ENCODE data around the gene RMDN3.

The RMDN3 gene

GRCh38 chr15:40789119-40789518 lies 34.1 kb upstream of the RMDN3 start:
- no peak for DNase-seq (ENCODE audit: extremely low read depth, insufficient read length)
- Histone ChIP-seq H3K27me3 (replicated peaks; ENCODE audit: control insufficient read depth, insufficient read depth, low read length) (no peaks in the 10 kb centered on the region), H3K4me3 (replicated peaks; ENCODE audit: low read depth, low read length) (no peak overlapping the region), H3K36me3 (ENCODE audit: control insufficient read depth, insufficient read depth, low read length) (peaks cover 1% of the 10 kb centered on the region; the same call in 1 of the 2 replicates)
- TF ChIP-seq CTCF (IDR thresholded peaks at IDR 0.05; ENCODE audit: insufficient read depth, low read length, poor library complexity, severe bottlenecking) = no peak

GRCh38 chr15:40787991-40788390 lies 32.9 kb upstream of the RMDN3 start:
- peaks cover 1% of the 10 kb centered on the region; the same call in 1 of the 2 replicates for H3K36me3 ChIP-seq (ENCODE audit: control insufficient read depth, insufficient read depth, low read length)
- no peak for DNase-seq (ENCODE audit: extremely low read depth, insufficient read length)
- H3K27me3 ChIP-seq (replicated peaks; ENCODE audit: control insufficient read depth, insufficient read depth, low read length) = no peaks in the 10 kb centered on the region
- TF ChIP-seq CTCF (IDR thresholded peaks at IDR 0.05; ENCODE audit: insufficient read depth, low read length, poor library complexity, severe bottlenecking) = no peak
- H3K4me3 ChIP-seq (replicated peaks; ENCODE audit: low read depth, low read length) = no peak overlapping the region

- no peak for TF ChIP-seq CTCF (IDR thresholded peaks at IDR 0.05; ENCODE audit: insufficient read depth, low read length, poor library complexity, severe bottlenecking)
- DNase-seq (ENCODE audit: extremely low read depth, insufficient read length) = no peak
- Histone ChIP-seq H3K36me3 (ENCODE audit: control insufficient read depth, insufficient read depth, low read length) (peaks cover 1% of the 10 kb centered on the region; the same call in 1 of the 2 replicates), H3K27me3 (replicated peaks; ENCODE audit: control insufficient read depth, insufficient read depth, low read length) (no peaks in the 10 kb centered on the region), H3K4me3 (replicated peaks; ENCODE audit: low read depth, low read length) (no peak overlapping the region)
These were observed 32.3 kb upstream of the RMDN3 start for GRCh38 chr15:40787344-40787841.

GRCh38 chr15:40785814-40786213 lies 30.8 kb upstream of the RMDN3 start:
- no peak for DNase-seq (ENCODE audit: extremely low read depth, insufficient read length)
- Histone ChIP-seq H3K36me3 (ENCODE audit: control insufficient read depth, insufficient read depth, low read length) (peaks cover 1% of the 10 kb centered on the region; the same call in 1 of the 2 replicates), H3K4me3 (replicated peaks; ENCODE audit: low read depth, low read length) (no peak overlapping the region), H3K27me3 (replicated peaks; ENCODE audit: control insufficient read depth, insufficient read depth, low read length) (no peaks in the 10 kb centered on the region)
- no peak for TF ChIP-seq CTCF (IDR thresholded peaks at IDR 0.05; ENCODE audit: insufficient read depth, low read length, poor library complexity, severe bottlenecking)

- no peak for DNase-seq (ENCODE audit: extremely low read depth, insufficient read length)
- Histone ChIP-seq H3K36me3 (ENCODE audit: control insufficient read depth, insufficient read depth, low read length) (no peaks in the 10 kb centered on the region), H3K4me3 (replicated peaks; ENCODE audit: low read depth, low read length) (no peak overlapping the region), H3K27me3 (replicated peaks; ENCODE audit: control insufficient read depth, insufficient read depth, low read length) (no peaks in the 10 kb centered on the region)
- TF ChIP-seq CTCF (IDR thresholded peaks at IDR 0.05; ENCODE audit: insufficient read depth, low read length, poor library complexity, severe bottlenecking) = no peak
These were observed 30.1 kb upstream of the RMDN3 start for GRCh38 chr15:40785164-40785563.

Data from GM06990 (cell line).